Adrenal gland (tissue), 5 donors: ENCODE data around the gene VHLL.

Experiments used
- POLR2A ChIP-seq, 2 donors: fragments of 450-650 bp; IDR thresholded peaks; one replicate each; pipeline ENCODE4 v1.6.1; 2017; ENCODE audit warnings: antibody characterized with exemption in 2 of 2, mild to moderate bottlenecking in 2 of 2, moderate library complexity in 1 of 2
- TF ChIP-seq, protein P1 (sequence below), 6 experiments: fragments of 450-650 bp in 4 of 6; fragments of 200-600 bp in 2 of 6; sonication (generic) in 1 of 6; IDR thresholded peaks; 1 replicate in 5 of 6; 2 replicates in 1 of 6; pipeline versions ENCODE4 v1.5.1 to v1.8.0; 2016 to 2021; ENCODE audit warnings: antibody characterized with exemption in 6 of 6, mild to moderate bottlenecking in 2 of 6, moderate library complexity in 1 of 6
- donor health status: DM: no; HTN: no; CAD: no.

- no peak for TF ChIP-seq POLR2A (IDR thresholded peaks at IDR 0.05)
- TF ChIP-seq, protein P1, sequence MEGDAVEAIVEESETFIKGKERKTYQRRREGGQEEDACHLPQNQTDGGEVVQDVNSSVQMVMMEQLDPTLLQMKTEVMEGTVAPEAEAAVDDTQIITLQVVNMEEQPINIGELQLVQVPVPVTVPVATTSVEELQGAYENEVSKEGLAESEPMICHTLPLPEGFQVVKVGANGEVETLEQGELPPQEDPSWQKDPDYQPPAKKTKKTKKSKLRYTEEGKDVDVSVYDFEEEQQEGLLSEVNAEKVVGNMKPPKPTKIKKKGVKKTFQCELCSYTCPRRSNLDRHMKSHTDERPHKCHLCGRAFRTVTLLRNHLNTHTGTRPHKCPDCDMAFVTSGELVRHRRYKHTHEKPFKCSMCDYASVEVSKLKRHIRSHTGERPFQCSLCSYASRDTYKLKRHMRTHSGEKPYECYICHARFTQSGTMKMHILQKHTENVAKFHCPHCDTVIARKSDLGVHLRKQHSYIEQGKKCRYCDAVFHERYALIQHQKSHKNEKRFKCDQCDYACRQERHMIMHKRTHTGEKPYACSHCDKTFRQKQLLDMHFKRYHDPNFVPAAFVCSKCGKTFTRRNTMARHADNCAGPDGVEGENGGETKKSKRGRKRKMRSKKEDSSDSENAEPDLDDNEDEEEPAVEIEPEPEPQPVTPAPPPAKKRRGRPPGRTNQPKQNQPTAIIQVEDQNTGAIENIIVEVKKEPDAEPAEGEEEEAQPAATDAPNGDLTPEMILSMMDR (IDR thresholded peaks at IDR 0.05): no peak
These were observed 30.8 kb downstream of the VHLL start for GRCh38 chr1:156268336-156268735.
